ENCODE results near the gene RAB18.
"Not testable (repeated sequence)": the region's sequence is repeated elsewhere in the genome, so short reads cannot be mapped to it uniquely, and the experiment has no call there.

RAB18 gene

GRCh38 chr10:27564398-27564797, 60.3 kb downstream of the RAB18 start:
- H3K4me3 ChIP-seq (ENCODE audit: low read length): no peak overlapping the region
- DNase-seq (ENCODE audit: low read depth): no peak
- TF ChIP-seq CTCF (IDR thresholded peaks at IDR 0.05; ENCODE audit: insufficient read depth, low read depth, low read length, missing control alignments): no peak

- no peak overlapping the region for H3K4me3 ChIP-seq (ENCODE audit: low read length)
- TF ChIP-seq CTCF (IDR thresholded peaks at IDR 0.05; ENCODE audit: insufficient read depth, low read depth, low read length, missing control alignments): no peak
- no peak for DNase-seq (ENCODE audit: low read depth)
These were observed 60.8 kb downstream of the RAB18 start for GRCh38 chr10:27564880-27565279.

DNA sequence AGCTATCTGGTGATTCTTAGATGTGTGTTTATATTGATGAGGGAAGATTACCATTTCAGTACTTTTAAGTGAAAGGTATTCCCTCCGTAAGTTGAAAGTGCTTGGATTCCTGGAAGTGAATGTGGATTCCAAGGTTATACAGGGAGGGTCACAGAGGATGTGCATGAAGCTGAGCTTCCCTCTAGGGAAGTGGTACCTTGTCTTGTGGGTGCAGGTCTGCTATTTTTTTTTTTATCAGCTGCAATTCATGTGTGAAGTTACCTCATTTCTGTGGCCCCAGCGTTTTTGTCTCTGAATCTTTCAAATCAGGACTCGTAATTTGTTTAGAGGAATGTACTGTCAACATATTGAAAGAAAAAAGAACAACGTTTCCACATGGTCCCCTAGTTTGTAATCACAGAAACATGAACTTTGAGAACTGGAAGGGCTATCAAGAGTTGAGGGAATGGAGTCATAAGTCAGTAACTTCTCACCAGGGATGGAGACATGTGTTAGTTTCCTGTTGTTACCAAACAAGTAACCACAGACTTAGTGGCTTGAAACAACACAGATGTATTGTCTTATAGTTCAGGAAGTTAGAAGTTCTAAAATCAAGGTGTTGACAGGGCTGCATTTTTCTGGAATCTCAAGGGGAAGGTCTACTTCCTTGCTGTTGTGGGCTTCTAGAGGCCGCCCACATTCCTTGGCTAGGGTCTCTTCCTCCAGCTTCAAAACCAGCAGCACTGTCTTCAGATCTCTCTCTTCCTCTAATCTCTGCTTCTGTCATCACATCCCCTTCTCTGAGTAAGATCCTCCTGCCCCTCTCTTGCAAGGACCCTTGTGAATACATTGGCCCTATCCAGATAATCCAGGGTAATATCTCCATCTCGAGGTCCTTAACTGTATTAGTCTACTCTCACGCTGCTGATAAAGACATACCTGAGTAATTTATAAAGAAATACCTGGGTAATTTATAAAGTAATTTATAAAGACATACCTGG, 64.4 kb downstream of the RAB18 start:
- DNase-seq (ENCODE audit: low read depth): no peak
- no peak for TF ChIP-seq CTCF (IDR thresholded peaks at IDR 0.05; ENCODE audit: insufficient read depth, low read depth, low read length, missing control alignments)
- H3K4me3 ChIP-seq (ENCODE audit: low read length): no peak overlapping the region

GRCh38 chr10:27569946-27570345, 65.8 kb downstream of the RAB18 start:
- TF ChIP-seq CTCF (IDR thresholded peaks at IDR 0.05; ENCODE audit: insufficient read depth, low read depth, low read length, missing control alignments): no peak

DNA sequence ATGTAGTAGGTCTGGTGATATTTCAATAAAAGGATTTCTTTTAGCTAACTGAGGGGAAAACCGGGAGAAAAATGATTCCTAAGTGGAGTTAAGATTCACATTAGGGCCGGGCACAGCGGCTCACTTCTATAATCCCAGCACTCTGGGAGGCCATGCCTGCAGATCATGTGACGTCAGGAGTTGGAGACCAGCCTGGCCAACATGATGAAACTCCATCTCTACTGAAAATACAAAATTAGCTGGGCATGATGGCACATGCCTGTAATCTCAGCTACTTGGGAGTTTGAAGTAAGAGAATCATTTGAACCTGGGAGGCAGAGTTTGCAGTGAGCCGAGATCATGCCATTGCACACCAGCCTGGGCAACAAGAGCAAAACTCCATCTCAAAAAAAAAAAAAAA, 72.9 kb downstream of the RAB18 start:
- not testable (repeated sequence) for H3K4me3 ChIP-seq (ENCODE audit: low read length)
- DNase-seq (ENCODE audit: low read depth): peak; percentile 65

More at GRCh38 chr10:27569946-27570345, 65.8 kb downstream of the RAB18 start:
- no peak for DNase-seq (ENCODE audit: low read depth)
- H3K4me3 ChIP-seq (ENCODE audit: low read length): no peak overlapping the region

DNA sequence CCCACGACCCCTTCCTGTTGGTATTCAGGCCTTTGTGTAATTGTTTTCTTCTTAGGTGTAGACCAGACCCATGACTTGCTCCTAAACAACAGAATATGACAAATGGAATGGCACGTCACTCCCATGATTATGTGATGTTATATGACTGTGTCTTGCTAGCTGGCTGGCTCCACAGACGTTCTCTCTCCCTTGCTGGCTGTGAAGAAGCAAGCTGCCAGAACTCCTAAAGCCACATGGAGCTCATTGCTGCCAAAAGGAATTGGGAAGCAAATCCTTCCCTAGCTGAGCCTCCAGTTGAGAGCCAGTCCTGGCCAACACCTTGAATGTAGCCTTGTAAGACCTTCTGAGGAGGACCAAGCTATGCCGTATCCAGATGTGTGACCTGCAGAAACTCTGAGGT, 74.2 kb downstream of the RAB18 start:
- DNase-seq (ENCODE audit: low read depth): no peak
- H3K4me3 ChIP-seq (ENCODE audit: low read length): no peak overlapping the region
- TF ChIP-seq CTCF (IDR thresholded peaks at IDR 0.05; ENCODE audit: insufficient read depth, low read depth, low read length, missing control alignments): no peak

DNA sequence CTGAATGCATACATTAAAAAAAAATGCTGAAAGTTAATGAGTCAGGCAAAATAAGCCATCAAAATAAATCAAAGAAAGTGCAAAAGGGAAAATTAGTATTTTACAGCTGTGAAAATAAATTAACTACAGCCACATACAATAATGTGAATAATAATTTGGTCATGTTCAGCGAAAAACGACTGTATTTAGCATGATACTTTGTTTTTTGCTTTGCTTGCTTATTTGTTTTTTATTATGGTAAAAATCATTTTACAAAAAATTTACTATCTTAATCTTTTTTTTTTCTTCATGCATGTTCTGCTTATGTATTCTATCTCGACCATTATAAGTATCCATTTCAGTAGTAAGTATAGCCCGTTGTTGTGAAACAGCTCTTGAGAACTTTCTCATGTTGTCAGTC, 77.1 kb downstream of the RAB18 start:
- H3K4me3 ChIP-seq (ENCODE audit: low read length): no peak overlapping the region
- TF ChIP-seq CTCF (IDR thresholded peaks at IDR 0.05; ENCODE audit: insufficient read depth, low read depth, low read length, missing control alignments): no peak
- no peak for DNase-seq (ENCODE audit: low read depth)

Data from epithelial cell of esophagus (primary cell).